HG02588 (cell line): ENCODE results near the gene NFKBIZ.
"Not testable (repeated sequence)": the region's sequence is repeated elsewhere in the genome, so short reads cannot be mapped to it uniquely, and the experiment has no call there.

Source experiments
- ATAC-seq: cut with Tn5 transposase; IDR thresholded peaks from one replicate; pipeline ENCODE4 v1.9.1; 2021; ENCODE audit warnings: mild to moderate bottlenecking, moderate library complexity; ENCODE audit not compliant: unreplicated experiment

The NFKBIZ gene

GRCh38 chr3:101850246-101851051, 1.1 kb downstream of the NFKBIZ start:
- peak; percentile 24 for ATAC-seq

DNA sequence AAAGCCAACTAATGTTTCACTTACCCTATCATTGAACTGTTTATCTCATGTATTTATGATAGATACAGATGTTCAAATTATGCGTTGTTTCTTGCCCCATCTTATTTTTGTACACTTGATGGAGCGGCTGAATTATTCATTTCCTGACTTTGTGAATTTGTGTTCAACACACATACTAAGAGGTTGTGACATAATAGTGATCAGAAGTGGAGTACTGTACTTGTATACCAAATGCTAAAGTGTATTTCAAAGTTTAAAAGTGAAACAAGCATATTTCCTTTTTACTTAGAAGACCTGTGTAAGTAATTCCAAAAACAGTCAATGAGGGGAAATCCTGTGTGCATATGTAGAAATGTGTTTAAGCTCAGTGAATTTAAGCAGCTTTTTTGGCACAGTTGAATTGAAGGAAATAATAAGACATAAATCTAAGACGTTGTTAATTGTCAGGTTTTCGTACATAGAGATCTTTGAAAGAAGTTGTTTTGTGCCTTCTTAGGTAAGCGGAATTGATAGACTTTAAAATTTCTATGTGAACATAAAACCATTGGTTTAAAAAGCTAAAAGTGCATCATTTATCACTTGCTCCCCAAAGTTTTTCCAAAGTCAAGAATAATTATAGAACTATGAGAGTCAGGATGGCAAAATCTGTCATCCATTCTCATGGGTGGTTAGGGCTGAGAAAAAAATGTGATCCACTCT, 1.9 kb downstream of the NFKBIZ start:
- no peak for ATAC-seq

GRCh38 chr3:101851850-101852714, 2.8 kb downstream of the NFKBIZ start:
- no peak for ATAC-seq

DNA sequence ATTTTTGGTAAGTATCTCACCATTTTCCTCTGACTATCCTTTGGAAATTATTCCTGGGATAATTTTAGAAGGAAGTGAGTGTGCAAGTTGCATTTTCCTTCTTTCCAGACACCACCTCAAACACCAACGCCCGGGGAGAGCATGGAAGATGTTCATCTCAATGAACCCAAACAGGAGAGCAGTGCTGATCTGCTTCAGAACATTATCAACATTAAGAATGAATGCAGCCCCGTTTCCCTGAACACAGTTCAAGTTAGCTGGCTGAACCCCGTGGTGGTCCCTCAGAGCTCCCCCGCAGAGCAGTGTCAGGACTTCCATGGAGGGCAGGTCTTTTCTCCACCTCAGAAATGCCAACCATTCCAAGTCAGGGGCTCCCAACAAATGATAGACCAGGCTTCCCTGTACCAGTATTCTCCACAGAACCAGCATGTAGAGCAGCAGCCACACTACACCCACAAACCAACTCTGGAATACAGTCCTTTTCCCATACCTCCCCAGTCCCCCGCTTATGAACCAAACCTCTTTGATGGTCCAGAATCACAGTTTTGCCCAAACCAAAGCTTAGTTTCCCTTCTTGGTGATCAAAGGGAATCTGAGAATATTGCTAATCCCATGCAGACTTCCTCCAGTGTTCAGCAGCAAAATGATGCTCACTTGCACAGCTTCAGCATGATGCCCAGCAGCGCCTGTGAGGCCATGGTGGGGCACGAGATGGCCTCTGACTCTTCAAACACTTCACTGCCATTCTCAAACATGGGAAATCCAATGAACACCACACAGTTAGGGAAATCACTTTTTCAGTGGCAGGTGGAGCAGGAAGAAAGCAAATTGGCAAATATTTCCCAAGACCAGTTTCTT, 3.9 kb downstream of the NFKBIZ start:
- no peak for ATAC-seq

- no peak for ATAC-seq
Observed at GRCh38 chr3:101853982-101854381, 4.7 kb downstream of the NFKBIZ start.

GRCh38 chr3:101854608-101855304, 5.4 kb downstream of the NFKBIZ start:
- ATAC-seq, result no peak

- ATAC-seq, result no peak
Observed at GRCh38 chr3:101857301-101857741, 8.0 kb downstream of the NFKBIZ start.

DNA sequence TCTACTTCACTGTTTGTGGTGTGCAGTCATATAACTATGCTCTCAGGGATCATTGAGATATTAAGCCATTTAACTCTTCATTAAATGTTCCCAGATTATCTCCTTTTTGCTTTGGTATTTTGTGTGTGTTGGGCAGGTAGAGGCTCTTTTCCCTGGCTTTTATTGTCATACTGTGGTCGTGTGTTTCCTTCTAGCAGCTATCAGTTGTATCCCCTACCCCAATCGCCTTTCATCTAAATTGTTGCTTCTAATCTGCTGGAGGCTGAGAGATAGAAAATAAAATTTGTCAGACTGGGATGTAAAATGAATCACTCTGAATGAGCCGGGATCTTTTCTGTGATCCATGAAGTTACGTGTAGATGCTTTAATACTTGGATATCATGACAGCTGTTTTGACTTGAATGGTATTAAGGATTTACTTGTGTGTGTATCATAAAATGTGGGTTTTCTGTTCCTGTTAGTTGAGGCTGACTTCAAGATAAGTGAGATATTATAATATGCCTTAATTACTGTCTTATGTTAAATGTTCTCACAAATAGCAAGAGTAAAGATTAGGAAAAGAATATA, 9.2 kb downstream of the NFKBIZ start:
- ATAC-seq, result no peak

GRCh38 chr3:101859882-101860448, 10.7 kb downstream of the NFKBIZ start:
- ATAC-seq, result no peak

DNA sequence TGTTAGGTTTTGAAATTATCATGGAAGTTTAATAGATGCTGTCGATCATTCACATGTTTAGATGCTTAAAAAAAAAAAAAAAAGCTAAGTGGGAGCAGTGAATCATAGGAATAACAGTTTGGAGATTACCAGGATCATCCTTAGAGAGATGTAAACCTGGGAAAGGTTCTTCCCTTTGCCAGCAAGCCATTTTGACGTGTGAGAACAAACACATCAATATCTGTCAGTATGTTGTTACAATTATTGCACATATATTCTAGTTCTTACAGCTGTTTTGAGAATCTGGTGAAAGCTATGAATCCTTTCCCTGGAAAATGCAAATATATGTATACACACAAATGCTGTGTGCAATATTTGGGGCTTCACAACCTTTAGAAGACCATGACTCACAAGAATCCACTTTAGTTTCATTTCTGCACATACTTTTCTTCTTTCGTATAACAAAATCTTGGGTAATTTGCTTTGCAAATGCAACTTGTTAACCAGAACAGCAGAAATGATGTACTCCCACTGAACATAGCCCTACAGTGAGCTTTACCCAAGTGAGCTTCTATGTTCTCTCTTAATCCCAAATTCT, 12.0 kb downstream of the NFKBIZ start:
- ATAC-seq, result peak; percentile 57

DNA sequence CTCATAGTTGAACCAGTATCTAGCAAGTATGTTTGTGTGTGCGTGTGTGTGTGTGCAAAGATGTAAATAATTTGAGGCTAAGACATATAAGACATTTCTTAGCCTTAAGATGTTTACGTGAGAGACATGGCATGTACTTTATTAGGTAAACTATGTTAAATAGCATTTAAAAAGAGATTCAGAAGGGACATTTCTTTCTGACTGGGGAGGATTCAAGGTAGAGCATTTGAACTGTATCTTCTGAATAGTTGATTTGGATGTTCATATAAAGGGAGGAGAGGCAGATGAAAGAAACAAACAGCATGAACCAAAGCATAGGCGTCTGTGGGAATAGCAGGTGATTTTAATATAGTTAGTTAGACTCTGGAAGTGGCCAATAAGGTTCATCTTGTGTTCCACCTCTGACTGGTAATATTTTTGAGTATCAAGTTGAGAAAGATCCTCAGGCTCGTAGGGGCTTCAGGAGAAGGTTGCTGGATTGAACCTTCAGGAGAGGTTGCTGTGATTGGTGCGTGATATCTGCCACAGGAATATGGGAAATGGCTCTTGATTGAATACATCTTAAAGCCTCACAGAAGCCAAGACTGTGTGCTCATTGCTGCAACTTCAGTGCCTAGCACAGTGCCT, 12.6 kb downstream of the NFKBIZ start:
- ATAC-seq, result no peak

- ATAC-seq, result no peak
Observed at GRCh38 chr3:101862416-101863165, 13.3 kb downstream of the NFKBIZ start.

- not testable (repeated sequence) for ATAC-seq
Observed at GRCh38 chr3:101864926-101865325, 15.6 kb downstream of the NFKBIZ start.

- ATAC-seq, result no peak
Observed at GRCh38 chr3:101865751-101866509, 16.6 kb downstream of the NFKBIZ start.

GRCh38 chr3:101867511-101867910, 18.2 kb downstream of the NFKBIZ start:
- ATAC-seq, result no peak

GRCh38 chr3:101867996-101868395, 18.7 kb downstream of the NFKBIZ start:
- ATAC-seq, result no peak
